Ovary (tissue), 9 donors: ENCODE measurements around the gene RCCD1. TPM values are rescaled to one million over a fixed set of nuclear protein-coding genes. Genes with fewer than 3 reads are reported as not detected.
A peak's percentile ranks its signal among the peaks of the same experiment; 100 is the strongest.

ENCODE experiments used
- DNase-seq, 5 donors: peaks; one replicate each; pipeline ENCODE4 v3.0.0-alpha.2; 2019 to 2020
- H3K27ac ChIP-seq, 2 donors: fragments of 200-600 bp; one replicate each; pipeline versions ENCODE4 v1.5.1 to v1.8.0; 2019 to 2022
- H3K27me3 ChIP-seq: fragments of 200-600 bp; one replicate; pipeline ENCODE4 v1.8.0; 2022
- H3K36me3 ChIP-seq: fragments of 200-600 bp; sonication (generic); one replicate; pipeline ENCODE4 v1.5.1; 2019
- H3K4me1 ChIP-seq: one replicate; pipeline ENCODE4 v1.8.1; 2013; ENCODE audit warnings: mild to moderate bottlenecking, moderate library complexity; ENCODE audit not compliant: insufficient read depth
- H3K4me3 ChIP-seq: fragments of 200-600 bp; sonication (generic); one replicate; pipeline ENCODE4 v1.5.1; 2017
- H3K9me3 ChIP-seq, 2 donors: fragments of 200-600 bp in 1 of 2; sonication (generic) in 1 of 2; one replicate each; pipeline versions ENCODE4 v1.5.1 to v1.8.1; 2013 to 2019; ENCODE audit warnings: mild to moderate bottlenecking in 1 of 2, moderate library complexity in 1 of 2
- EP300 ChIP-seq: sonication (generic); formaldehyde crosslinking; IDR thresholded peaks from one replicate; pipeline ENCODE4 v1.6.1; 2017; ENCODE audit warnings: antibody characterized with exemption
- POLR2A ChIP-seq: fragments of 450-650 bp; IDR thresholded peaks from one replicate; pipeline ENCODE4 v1.6.1; 2017; ENCODE audit warnings: antibody characterized with exemption, mild to moderate bottlenecking, moderate library complexity
- WGBS, 3 donors: extraction: QIAGEN DNeasy Blood & Tissue Kit in 1 of 3; methylation state at CpG; one replicate each; pipeline versions ENCODE4 v1.1.5 to v1.1.7; 2013 to 2017; 5-methylcytosine and 5-hydroxymethylcytosine counted together
- intact Hi-C, 4 donors: fragments of 100-400 bp; cut with DNase I; formaldehyde crosslinking; loops; one replicate each; pipeline versions ENCODE4 v1.11.0 to v1.15.1; 2022 to 2023
- polyA plus RNA-seq, 2 donors: library from polyadenylated mRNA; stranded (reverse); fragments of 200-250 nt in 1 of 2; fragments of 350-450 nt in 1 of 2; fragmentation: Illumina TruSeq in 1 of 2; extraction: RNeasy Lipid Tissue Mini Kit (QIAGEN cat#74804) in 1 of 2; gene quantifications; one replicate each; pipeline ENCODE4 v1.2.3, GENCODE V29; 2013 to 2014
- total RNA-seq, 7 donors: library from RNA; depleted of rRNA in 2 of 7; stranded (reverse); fragments of >200 nt in 2 of 7; fragmentation: NEBNext Ultra II Directional in 3 of 7; extraction: Animal tissue kit (Norgen Biotek cat#: 25700) in 3 of 7; gene quantifications; one replicate each; pipeline versions ENCODE4 v1.1.0 to v1.2.4, GENCODE V29; 2016 to 2023
- TF ChIP-seq, protein P1 (sequence below), 3 donors: fragments of 450-650 bp in 2 of 3; fragments of 200-600 bp in 1 of 3; IDR thresholded peaks; one replicate each; pipeline versions ENCODE4 v1.5.1 to v1.8.0; 2016 to 2022; ENCODE audit warnings: antibody characterized with exemption in 3 of 3, mild to moderate bottlenecking in 1 of 3
- donor health status: DM: no; HTN: no; CAD: no; lungs with moderate emphysema.
- donor health status: DM: no; HTN: no; CAD: no.
- donor health status: Bipolar disorder and iron deficiency.
- donor health status: DM: yes; HTN: yes; CAD: no.
- donor health status: DM: no; HTN: no; CAD: no.
- donor health status: DM: yes; HTN: yes; CAD: no.

Gene RCCD1
- total and polyA plus RNA-seq, 9 donors: 8.7 to 15.6 (median 13.3) TPM

DNA sequence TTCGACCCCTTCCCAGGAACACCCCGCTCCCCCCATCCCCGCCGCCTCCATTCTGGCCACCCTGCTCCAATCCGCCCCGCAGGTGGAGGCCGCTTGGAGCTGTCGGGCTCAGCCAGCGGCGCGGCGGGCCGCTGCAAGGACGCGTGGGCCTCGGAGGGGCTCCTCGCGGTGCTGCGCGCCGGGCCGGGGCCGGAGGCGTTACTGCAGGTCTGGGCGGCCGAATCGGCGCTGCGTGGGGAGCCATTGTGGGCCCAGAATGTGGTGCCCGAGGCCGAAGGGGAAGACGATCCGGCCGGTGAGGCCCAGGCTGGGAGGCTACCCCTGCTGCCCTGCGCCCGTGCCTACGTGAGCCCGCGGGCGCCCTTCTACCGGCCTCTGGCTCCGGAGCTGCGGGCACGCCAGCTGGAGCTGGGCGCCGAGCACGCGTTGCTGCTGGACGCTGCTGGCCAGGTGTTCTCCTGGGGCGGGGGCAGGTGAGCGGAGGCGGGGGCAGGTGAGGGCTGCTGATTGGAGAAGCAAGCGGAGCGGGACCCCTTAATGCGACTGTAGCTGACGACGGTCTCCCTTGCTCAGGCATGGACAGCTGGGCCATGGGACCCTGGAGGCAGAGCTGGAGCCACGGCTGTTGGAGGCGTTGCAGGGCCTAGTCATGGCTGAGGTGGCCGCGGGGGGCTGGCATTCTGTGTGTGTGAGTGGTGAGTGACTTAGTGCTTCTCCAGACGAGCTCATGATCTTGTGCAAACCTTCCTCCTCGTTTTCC is 2.5 kb downstream of the RCCD1 start:
- 4% methylated on average over 39 to 63 of the region's 63 CpGs for WGBS, 3 donors
- peak in 3 of 5 donors; percentile 44 to 65 (median 54) for DNase-seq
- intact Hi-C loops: loop anchor here in 2 of 4 donors (5.0 to 10.0 kb wide), 2 partner anchors 315 to 318 kb away; no protein-coding TSS in a partner anchor

DNA sequence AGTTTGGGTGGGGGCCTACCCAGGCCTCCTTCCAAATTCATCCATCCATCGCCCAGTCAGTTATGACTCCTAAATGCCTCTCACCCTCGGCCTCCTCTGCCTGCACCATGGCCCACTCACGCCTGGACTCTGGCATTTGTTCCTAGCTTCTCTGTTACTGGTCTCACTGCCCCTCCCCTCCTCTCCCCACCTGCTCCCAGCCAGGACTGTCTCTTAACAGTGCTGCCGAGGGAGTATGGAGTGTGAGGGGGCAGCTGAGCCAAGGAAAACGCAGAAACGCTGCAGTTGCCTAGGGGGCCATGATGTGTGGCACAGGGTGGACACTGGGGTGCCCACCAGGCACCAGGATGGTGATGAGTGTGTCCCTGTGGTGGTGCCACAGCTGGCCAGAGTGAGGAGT is 3.1 kb downstream of the RCCD1 start:
- peaks cover 7% of the 10 kb centered on the region for H3K4me1 ChIP-seq
- intact Hi-C loops: loop anchor here in 2 of 4 donors (5.0 to 10.0 kb wide), 2 partner anchors 315 to 317 kb away; no protein-coding TSS in a partner anchor
- H3K27ac ChIP-seq: peak overlapping the region in 1 of 2 donors; percentile 67
- 61 to 68% (median 66%) methylated on average over 6 of the region's 6 CpGs for WGBS, 3 donors
- no peaks in the 10 kb centered on the region for H3K36me3 ChIP-seq
- DNase-seq: peak in 1 of 5 donors; percentile 26
- H3K27me3 ChIP-seq: no peaks in the 10 kb centered on the region
- TF ChIP-seq POLR2A (no peak), EP300 (no peak)
- TF ChIP-seq, protein P1, sequence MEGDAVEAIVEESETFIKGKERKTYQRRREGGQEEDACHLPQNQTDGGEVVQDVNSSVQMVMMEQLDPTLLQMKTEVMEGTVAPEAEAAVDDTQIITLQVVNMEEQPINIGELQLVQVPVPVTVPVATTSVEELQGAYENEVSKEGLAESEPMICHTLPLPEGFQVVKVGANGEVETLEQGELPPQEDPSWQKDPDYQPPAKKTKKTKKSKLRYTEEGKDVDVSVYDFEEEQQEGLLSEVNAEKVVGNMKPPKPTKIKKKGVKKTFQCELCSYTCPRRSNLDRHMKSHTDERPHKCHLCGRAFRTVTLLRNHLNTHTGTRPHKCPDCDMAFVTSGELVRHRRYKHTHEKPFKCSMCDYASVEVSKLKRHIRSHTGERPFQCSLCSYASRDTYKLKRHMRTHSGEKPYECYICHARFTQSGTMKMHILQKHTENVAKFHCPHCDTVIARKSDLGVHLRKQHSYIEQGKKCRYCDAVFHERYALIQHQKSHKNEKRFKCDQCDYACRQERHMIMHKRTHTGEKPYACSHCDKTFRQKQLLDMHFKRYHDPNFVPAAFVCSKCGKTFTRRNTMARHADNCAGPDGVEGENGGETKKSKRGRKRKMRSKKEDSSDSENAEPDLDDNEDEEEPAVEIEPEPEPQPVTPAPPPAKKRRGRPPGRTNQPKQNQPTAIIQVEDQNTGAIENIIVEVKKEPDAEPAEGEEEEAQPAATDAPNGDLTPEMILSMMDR (IDR thresholded peaks at IDR 0.05): no peak
- peak overlapping the region; percentile 80 for H3K4me3 ChIP-seq
- H3K9me3 ChIP-seq: no peaks in the 10 kb centered on the region

More for the DNA sequence above, 2.5 kb downstream of the RCCD1 start:
- TF ChIP-seq, protein P1 (IDR thresholded peaks at IDR 0.05): no peak
- TF ChIP-seq POLR2A (peak; percentile 7), EP300 (no peak)
- Histone ChIP-seq H3K4me3 (peak overlapping the region; percentile 80), H3K4me1 (peaks cover 7% of the 10 kb centered on the region), H3K36me3 (no peaks in the 10 kb centered on the region), H3K9me3 (no peaks in the 10 kb centered on the region), H3K27me3 (no peaks in the 10 kb centered on the region), H3K27ac (peak overlapping the region; percentile 67 to 68)

DNA sequence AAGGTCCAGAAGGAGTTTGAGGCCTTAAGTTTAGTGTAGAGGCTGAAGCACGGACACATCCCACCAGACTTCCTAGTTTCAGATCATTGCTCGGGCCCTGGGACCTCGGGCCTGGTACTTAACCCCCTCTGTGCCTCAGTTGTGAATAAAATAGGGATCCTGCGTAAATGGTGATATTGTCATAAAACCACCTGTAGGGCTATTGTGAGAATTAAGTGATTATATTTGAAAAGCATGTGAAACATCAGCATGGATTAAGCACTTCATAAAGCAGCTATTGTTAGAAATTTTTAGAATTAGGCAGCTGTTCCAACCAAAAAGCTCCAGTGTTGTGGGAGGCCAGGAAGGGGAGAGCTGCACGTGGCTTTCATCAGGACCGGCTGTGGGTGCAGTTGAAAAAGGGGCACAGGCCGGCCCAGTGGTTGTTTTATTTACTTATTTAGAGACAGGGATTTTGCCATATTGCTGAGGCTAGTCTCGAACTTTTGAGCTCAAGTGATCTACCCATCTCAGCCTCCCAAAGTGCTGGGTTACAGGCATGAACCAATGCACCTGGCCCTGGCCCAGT is 4.4 kb downstream of the RCCD1 start:
- intact Hi-C loops: loop anchor here in 2 of 4 donors (5.0 to 10.0 kb wide), 2 partner anchors 313 to 316 kb away; no protein-coding TSS in a partner anchor
- peaks cover 7% of the 10 kb centered on the region for H3K4me1 ChIP-seq
- DNase-seq: no peak
- 70 to 75% (median 71%) methylated on average over 8 of the region's 8 CpGs for WGBS, 3 donors
- no peak overlapping the region for H3K27ac ChIP-seq
- H3K36me3 ChIP-seq: no peaks in the 10 kb centered on the region
- no peaks in the 10 kb centered on the region for H3K9me3 ChIP-seq
- no peak overlapping the region for H3K4me3 ChIP-seq
- TF ChIP-seq EP300 (no peak), POLR2A (no peak)
- TF ChIP-seq, protein P1 (IDR thresholded peaks at IDR 0.05): no peak
- H3K27me3 ChIP-seq: no peaks in the 10 kb centered on the region

DNA sequence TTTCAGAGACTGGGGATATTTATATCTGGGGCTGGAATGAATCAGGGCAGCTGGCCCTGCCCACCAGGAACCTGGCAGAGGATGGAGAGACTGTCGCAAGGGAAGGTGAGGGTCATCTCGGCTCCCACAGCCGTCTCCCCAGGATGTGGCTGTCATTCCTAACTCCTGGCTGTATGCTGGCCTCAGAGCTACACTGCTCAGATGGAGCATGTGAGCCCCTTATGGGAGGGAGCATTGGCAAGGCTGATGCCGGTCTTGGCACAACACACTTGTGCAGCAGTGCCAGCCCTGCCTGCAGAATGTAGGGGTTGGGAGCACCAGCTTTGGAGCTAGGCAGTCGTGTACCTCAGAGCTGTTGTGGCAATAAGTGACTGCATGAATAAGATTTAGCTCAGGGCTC is 5.2 kb downstream of the RCCD1 start:
- 48 to 68% (median 63%) methylated on average over 5 of the region's 5 CpGs for WGBS, 3 donors
- intact Hi-C loops: loop anchor here in 2 of 4 donors (5.0 to 10.0 kb wide), 2 partner anchors 312 to 315 kb away; no protein-coding TSS in a partner anchor
- Histone ChIP-seq H3K4me3 (no peak overlapping the region), H3K27me3 (no peaks in the 10 kb centered on the region), H3K9me3 (no peaks in the 10 kb centered on the region), H3K36me3 (no peaks in the 10 kb centered on the region), H3K4me1 (peaks cover 7% of the 10 kb centered on the region), H3K27ac (no peak overlapping the region)
- no peak for DNase-seq
- TF ChIP-seq, protein P1 (IDR thresholded peaks at IDR 0.05): no peak
- TF ChIP-seq EP300 (no peak), POLR2A (no peak)
